GM19193 (cell line): Measurements from ENCODE around the gene ARFRP1.

Source experiments
- POLR2A ChIP-seq: IDR thresholded peaks from 4 replicates; pipeline ENCODE4 v1.6.1; 2011; ENCODE audit not compliant: insufficient read depth, insufficient read length; ENCODE audit errors: extremely low read depth

Gene ARFRP1

DNA sequence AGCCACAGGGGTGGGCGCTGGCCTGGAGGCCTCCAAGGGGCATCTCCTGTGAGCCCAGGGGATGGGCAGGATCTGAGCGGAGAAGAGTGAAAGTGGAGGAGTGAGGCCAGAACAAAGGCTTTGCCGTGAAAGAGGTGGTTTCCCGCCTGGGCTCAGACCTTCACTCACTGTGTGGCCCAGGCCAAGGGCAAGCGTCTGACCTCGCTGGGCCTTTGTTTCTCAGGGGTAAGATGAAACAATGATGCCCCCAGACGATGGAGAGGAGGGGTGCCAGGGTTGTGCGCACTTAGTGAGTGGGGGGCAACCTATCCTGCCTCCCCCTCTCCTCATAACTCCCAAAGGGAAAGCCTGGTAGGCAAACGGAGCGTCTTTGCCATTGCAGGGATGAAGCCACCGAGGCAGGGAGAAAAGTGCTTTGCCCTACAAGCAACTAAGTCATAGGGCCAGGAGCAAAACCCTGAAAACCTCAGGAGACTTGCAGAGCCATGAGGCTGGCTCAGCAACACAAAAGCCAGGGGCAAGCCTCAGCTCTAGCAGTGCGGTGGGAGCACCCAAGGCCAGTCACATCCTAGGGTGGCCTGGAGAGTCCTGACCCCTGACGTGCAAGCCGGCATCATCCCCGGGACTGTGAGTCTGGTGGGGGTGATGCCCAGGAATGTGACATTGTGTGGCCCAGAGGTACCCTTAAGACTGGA is 53.7 kb downstream of the ARFRP1 start:
- TF ChIP-seq POLR2A: no peak

DNA sequence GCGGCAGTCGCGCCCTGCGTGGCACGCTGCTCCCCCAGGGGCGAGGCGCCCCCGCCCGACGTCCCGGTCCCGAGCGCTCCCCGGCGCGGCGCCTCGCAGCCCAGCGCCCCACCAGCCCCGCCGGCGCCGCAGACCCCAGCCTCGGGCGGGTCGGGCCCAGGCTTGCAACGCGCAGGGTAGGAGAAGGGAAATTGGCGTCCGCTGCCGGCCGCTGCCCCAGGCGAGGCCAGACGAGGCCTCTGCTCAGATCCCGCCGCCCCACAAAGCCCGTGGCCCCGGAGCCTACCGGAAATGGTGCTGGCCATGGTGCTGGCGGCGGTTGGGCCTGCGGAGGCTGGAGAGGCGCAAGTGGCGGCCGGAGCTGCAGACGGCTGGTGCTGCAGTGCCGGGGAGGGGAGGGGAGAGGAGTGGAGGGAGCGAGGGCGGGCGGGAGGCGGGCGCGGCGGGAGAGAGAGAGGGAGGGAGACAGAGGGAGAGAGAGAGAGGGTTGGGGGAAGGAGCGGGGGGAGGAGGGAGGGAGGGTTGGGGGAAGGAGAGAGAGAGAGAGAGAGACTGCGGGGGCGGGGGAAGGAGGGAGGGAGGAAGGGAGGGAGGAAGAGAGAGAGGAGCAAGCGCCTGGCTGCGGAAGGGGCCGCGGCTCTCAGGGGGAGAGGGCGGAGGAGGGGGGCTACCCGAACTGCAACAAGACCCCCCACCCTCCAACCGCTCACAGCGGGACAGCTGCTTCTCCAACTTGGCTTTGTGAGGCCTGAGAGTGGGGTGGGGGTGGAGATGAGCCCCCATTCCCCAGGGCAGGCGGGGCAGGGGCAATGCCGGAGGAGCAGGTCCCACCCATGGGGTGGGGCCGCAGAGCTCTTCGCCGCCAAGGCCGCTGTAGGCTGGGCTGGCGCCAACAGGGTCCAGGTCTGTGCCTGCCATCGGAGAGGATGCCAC is 54.5 kb downstream of the ARFRP1 start, which contains the start of gene STMN3:
Gene STMN3, minus strand, starts transcription at position 384 of the 933 bp plus-strand sequence. Its CDS starts 79 bp downstream, at position 305.
- no peak for TF ChIP-seq POLR2A

DNA sequence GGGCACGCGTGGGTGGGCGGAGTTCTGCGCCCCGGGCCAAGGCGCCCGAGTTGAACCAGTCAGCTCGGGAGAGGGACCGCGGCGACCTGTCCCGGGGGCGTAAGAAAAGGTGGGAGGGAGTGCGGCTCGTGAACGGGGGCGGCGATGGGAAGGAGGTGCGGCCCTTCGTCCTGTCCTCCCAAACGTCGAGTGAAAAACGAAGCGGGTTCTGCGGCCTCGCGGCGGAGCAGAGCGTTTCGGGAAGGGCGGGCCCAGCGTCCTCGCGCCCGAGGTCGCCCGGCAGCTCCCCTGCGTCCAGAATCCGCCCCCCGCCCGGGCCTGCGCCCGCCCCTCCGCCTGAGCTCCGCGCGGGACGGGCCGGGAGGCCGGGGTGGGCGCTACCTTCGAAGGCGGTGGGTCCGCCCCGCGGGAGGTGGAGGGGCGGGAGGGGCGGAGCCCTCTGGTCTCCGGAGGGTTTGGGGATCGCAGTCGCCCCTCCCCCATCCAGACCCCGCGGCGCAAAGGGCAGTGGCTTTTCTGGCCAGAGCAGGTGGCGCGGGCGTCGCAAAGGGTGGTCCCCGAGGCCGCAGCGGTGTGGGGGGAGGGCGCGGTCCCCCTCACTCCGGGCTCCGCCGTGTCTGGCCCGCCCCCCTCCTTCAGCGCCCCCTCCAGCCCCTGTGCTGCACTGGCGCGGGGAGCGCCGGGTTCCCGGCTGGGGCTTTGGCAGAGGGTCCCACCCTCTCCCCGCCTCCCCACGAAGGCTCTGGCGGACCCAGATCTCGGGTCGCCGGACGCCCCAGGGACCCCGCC is 55.4 kb downstream of the ARFRP1 start:
- TF ChIP-seq POLR2A: no peak

- TF ChIP-seq POLR2A: no peak
These were observed 55.9 kb downstream of the ARFRP1 start for GRCh38 chr20:63651942-63652191.

DNA sequence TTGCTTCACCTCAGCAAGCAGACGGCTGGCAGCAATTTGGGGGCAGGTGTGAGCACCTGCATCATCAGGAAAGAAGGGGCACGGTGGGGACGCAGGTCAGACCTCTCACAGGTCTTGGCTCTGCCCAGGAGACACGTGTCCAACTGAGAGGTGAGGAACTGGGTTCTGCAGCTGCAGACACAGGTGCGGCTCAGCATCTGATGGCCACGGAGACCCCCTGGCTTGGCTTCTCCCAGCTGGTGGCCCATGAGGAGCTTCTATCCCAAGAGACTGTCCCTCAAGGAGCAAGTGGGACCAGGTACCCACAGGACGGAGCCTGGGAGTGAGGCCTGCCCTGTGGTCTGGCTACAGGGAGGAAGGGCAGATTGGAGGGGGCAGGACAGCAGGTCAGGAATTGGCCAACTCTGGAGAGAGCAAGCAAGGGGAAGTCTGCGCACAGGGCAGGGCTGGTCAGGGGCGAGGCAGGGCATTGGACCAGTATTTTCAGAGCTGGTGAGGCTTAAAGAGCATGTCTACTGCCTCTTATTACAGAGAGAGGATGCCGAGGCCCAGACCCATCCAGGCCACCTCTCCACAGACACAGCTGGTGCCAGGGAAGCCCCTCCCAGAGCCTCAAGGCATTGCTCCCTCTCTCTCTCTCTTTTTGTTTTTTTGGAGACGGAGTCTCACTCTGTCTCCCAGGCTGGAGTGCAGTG is 58.7 kb downstream of the ARFRP1 start:
- TF ChIP-seq POLR2A: no peak
